HEK293 (cell line): Measurements from ENCODE around the gene YTHDC2.

ENCODE experiments used
- CTCF ChIA-PET: fragments of 350-600 bp; formaldehyde crosslinking; extraction: SDS; loops from one replicate; lab custom pipeline; 2021; ENCODE audit warnings: antibody characterized with exemption; lab: Yijun Ruan, JAX
- POLR2A ChIA-PET: fragments of 300-600 bp; formaldehyde crosslinking; extraction: SDS; loops from one replicate; lab custom pipeline; 2020; ENCODE audit warnings: antibody characterized with exemption, inconsistent platforms; lab: Yijun Ruan, JAX
- H3K27ac ChIP-seq: fragments of 200-500 bp; sonication (Bioruptor generic); 2 replicates; pipeline ENCODE4 v1.5.1; 2014; ENCODE audit warnings: low read depth, low read length, control low read depth, inconsistent platforms; ENCODE audit errors: extremely low read depth
- H3K36me3 ChIP-seq, 2 experiments: fragments of 200-500 bp in 1 of 2; sonication (Bioruptor generic) in 1 of 2; 1 replicate in 1 of 2; 2 replicates in 1 of 2; pipeline ENCODE4 v1.5.1; 2014 to 2017; ENCODE audit warnings: inconsistent platforms in 2 of 2, low read length in 2 of 2; ENCODE audit not compliant: control insufficient read depth in 2 of 2, insufficient read depth in 1 of 2
- H3K4me1 ChIP-seq: fragments of 200-500 bp; sonication (Bioruptor generic); 2 replicates; pipeline ENCODE4 v1.5.1; 2014; ENCODE audit warnings: mild to moderate bottlenecking, low read length, inconsistent platforms; ENCODE audit not compliant: control insufficient read depth, insufficient read depth
- H3K4me3 ChIP-seq: 2 replicates; pipeline ENCODE4 v1.5.1; 2011; ENCODE audit warnings: low read depth, mild to moderate bottlenecking, control low read depth, low read length, moderate library complexity
- H3K9me3 ChIP-seq: fragments of 200-500 bp; sonication (Bioruptor generic); 2 replicates; pipeline ENCODE4 v1.5.1; 2014; ENCODE audit warnings: low read depth, low read length, inconsistent platforms; ENCODE audit not compliant: control insufficient read depth, insufficient read depth
- SALL2 ChIP-seq: fragments of 450-650 bp; formaldehyde crosslinking; IDR thresholded peaks from 2 replicates; pipeline ENCODE4 v1.5.0; 2017; ENCODE audit warnings: missing biosample characterization, mild to moderate bottlenecking, missing genetic modification characterization, borderline replicate concordance
- SETDB1 ChIP-seq: IDR thresholded peaks from one replicate; pipeline ENCODE4 v1.6.1; 2017; ENCODE audit warnings: mild to moderate bottlenecking, low read length, moderate library complexity, mixed read lengths; ENCODE audit not compliant: insufficient read length
- YY2 ChIP-seq: fragments of 450-650 bp; formaldehyde crosslinking; IDR thresholded peaks from 2 replicates; pipeline ENCODE4 v1.5.1; 2016; ENCODE audit warnings: missing biosample characterization, missing genetic modification characterization
- ZNF146 ChIP-seq: fragments of 450-650 bp; formaldehyde crosslinking; IDR thresholded peaks from 2 replicates; pipeline ENCODE4 v1.5.1; 2016; ENCODE audit warnings: missing biosample characterization, missing genetic modification characterization
- ZNF37A ChIP-seq: fragments of 450-650 bp; IDR thresholded peaks from 2 replicates; pipeline ENCODE4 v1.5.1; 2018; ENCODE audit warnings: missing biosample characterization, missing genetic modification characterization
- ZNF501 ChIP-seq: fragments of 450-650 bp; formaldehyde crosslinking; IDR thresholded peaks from 2 replicates; pipeline ENCODE4 v1.5.1; 2016; ENCODE audit warnings: missing biosample characterization, missing genetic modification characterization
- ZNF610 ChIP-seq: fragments of 450-650 bp; formaldehyde crosslinking; IDR thresholded peaks from 2 replicates; pipeline ENCODE4 v1.5.1; 2016; ENCODE audit warnings: missing biosample characterization, missing genetic modification characterization, borderline replicate concordance
- ZNF621 ChIP-seq: fragments of 450-650 bp; formaldehyde crosslinking; IDR thresholded peaks from 2 replicates; pipeline ENCODE4 v1.5.1; 2017; ENCODE audit warnings: missing biosample characterization, missing genetic modification characterization
- ZNF623 ChIP-seq: fragments of 450-650 bp; formaldehyde crosslinking; IDR thresholded peaks from 2 replicates; pipeline ENCODE4 v1.5.1; 2016; ENCODE audit warnings: missing biosample characterization, missing genetic modification characterization
- ZNF624 ChIP-seq: fragments of 450-650 bp; formaldehyde crosslinking; IDR thresholded peaks from 2 replicates; pipeline ENCODE4 v1.5.1; 2017; ENCODE audit warnings: missing biosample characterization, missing genetic modification characterization
- TF ChIP-seq, protein P1 (sequence below): fragments of 450-650 bp; formaldehyde crosslinking; IDR thresholded peaks from 2 replicates; pipeline ENCODE4 v1.5.1; 2017; ENCODE audit warnings: missing biosample characterization, missing genetic modification characterization
- TF ChIP-seq, protein P2 (sequence below): fragments of 450-650 bp; formaldehyde crosslinking; IDR thresholded peaks from 2 replicates; pipeline ENCODE4 v1.5.1; 2016; ENCODE audit warnings: missing biosample characterization, missing genetic modification characterization
- TF ChIP-seq, protein P3 (sequence below): fragments of 450-650 bp; formaldehyde crosslinking; IDR thresholded peaks from 2 replicates; pipeline ENCODE4 v1.5.1; 2016; ENCODE audit warnings: missing biosample characterization, missing genetic modification characterization, borderline replicate concordance

Gene YTHDC2

DNA sequence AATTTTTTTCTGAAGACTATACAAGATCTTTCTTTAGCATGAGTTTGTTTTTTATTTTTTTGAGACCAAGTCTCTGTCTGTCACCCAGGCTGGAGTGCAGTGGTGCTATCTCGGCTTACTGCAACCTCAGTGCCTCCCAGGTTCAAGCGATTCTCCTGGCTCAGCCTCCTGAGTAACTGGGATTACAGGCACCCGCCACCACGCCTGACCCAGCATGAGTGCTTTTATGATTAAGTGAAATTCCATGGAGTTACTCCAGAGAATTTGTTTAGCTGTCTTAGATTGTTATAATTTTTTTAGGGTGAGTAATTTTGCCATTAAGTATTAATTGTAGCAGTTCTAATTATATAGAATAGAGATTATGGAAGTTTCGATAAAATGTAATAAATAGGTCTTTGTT is 14.3 kb downstream of the YTHDC2 start:
- Histone ChIP-seq H3K9me3 (no peaks in the 10 kb centered on the region), H3K36me3 (peaks cover 9 to 21% of the 10 kb centered on the region in 2 experiments), H3K4me3 (no peak overlapping the region), H3K27ac (no peak overlapping the region), H3K4me1 (no peaks in the 10 kb centered on the region)
- POLR2A ChIA-PET = no interaction called here
- TF ChIP-seq SALL2 (no peak), YY2 (tag by site-specific recombination) (no peak)
- CTCF ChIA-PET = interaction anchor here (1.2 kb wide), 1 partner anchor 532 kb away, joined by 3 read pairs; no protein-coding TSS in a partner anchor

DNA sequence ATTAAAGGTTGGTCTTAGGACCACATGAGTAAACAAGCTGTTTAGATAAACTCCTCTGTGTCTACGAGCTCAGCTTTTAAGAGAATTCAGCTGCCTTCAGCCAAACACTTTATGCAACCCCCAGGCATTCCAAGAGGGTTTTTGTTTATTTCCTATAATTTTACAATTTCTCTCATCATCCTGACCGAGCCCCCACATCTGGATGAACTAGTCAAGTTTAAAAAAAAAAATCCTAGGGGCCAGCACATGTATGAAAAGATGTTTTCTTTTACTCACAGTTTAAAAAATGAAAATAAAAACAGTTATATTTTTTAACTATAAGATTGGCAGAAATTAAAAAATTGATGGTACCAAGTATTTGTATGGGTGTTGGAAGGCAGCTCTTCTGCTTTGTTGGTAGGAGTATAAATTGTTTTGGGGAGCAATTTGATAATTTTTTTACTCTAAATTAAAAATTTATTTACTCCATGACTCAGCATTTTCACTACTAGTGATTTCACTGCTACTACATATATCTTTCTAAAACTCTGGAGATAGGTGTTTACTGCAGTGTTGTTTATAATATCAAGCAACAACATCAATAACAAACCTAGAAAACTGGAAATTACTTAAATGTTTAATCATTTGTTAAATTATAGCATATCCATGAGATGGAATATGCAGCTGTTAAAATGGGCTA is 18.1 kb downstream of the YTHDC2 start:
- POLR2A ChIA-PET = no interaction called here
- no peak for TF ChIP-seq ZNF501 (tag by site-specific recombination)
- TF ChIP-seq ZNF37A = no peak
- TF ChIP-seq, all 188 proteins: peak for 0
- H3K36me3 ChIP-seq = peaks cover 28 to 50% of the 10 kb centered on the region in 2 experiments

DNA sequence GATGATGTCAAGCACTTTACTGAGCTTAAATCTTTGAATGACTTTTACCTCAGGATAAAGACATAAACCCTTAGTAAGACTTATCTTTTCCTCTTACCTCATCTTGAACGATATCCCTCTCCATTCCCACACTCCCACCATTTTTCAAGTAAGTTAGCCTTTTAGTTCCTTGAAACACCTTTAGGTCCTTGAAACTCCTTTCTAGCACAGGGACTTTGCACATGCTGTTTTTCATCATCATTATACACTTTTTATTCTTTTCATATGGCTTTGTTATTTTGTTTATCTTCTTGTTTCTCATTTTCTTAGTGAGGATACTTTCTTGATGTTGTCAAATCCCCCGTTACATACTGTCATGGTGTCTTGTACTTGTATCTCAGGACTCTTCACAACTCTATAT is 24.8 kb downstream of the YTHDC2 start:
- H3K9me3 ChIP-seq = no peaks in the 10 kb centered on the region
- no peaks in the 10 kb centered on the region for H3K4me1 ChIP-seq
- H3K36me3 ChIP-seq = peaks cover 56 to 69% of the 10 kb centered on the region in 2 experiments
- CTCF ChIA-PET = interaction anchor here (1.6 kb wide), 1 partner anchor 159 kb away, joined by 3 read pairs; no protein-coding TSS in a partner anchor
- TF ChIP-seq, protein P1, sequence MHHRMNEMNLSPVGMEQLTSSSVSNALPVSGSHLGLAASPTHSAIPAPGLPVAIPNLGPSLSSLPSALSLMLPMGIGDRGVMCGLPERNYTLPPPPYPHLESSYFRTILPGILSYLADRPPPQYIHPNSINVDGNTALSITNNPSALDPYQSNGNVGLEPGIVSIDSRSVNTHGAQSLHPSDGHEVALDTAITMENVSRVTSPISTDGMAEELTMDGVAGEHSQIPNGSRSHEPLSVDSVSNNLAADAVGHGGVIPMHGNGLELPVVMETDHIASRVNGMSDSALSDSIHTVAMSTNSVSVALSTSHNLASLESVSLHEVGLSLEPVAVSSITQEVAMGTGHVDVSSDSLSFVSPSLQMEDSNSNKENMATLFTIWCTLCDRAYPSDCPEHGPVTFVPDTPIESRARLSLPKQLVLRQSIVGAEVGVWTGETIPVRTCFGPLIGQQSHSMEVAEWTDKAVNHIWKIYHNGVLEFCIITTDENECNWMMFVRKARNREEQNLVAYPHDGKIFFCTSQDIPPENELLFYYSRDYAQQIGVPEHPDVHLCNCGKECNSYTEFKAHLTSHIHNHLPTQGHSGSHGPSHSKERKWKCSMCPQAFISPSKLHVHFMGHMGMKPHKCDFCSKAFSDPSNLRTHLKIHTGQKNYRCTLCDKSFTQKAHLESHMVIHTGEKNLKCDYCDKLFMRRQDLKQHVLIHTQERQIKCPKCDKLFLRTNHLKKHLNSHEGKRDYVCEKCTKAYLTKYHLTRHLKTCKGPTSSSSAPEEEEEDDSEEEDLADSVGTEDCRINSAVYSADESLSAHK (tag by site-specific recombination) = peak; percentile 76
- TF ChIP-seq ZNF623 (tag by site-specific recombination) = peak; percentile 80
- no peak for TF ChIP-seq SETDB1
- no peak for TF ChIP-seq ZNF610
- POLR2A ChIA-PET = no interaction called here
- no peak overlapping the region for H3K27ac ChIP-seq
- H3K4me3 ChIP-seq = no peak overlapping the region

More for the DNA sequence above, 18.1 kb downstream of the YTHDC2 start:
- Histone ChIP-seq H3K4me3 (no peak overlapping the region), H3K27ac (no peak overlapping the region), H3K4me1 (no peaks in the 10 kb centered on the region), H3K9me3 (no peaks in the 10 kb centered on the region)
- CTCF ChIA-PET = interaction anchor here (0.5 to 1.7 kb wide), 4 partner anchors 15 to 535 kb away, joined by 3 to 4 read pairs (median 3); no protein-coding TSS in a partner anchor

DNA sequence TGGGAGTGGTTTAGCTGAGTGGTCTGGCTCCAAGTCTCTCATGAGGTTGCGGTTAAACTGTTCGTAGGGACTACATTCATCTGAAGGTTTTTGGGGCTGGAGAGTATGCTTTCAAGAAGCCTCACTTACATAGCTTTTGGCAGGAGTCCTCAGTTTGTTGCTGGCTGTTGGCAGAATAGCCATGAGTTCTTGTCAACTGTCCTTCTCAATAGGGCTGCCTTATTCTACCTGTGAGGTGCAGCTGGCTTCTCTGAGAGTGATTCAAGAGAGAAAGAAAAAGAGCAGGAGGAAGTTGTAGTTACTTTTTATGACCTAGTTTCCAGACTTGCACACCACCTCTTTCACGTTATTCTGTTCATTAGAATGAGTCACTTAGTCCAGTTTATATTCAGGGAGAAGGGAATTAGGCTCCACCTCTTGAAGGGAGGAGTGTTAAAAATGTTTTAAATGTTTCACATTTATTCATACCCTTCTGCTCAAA is 33.2 kb downstream of the YTHDC2 start:
- no peak for TF ChIP-seq ZNF624 (tag by site-specific recombination)
- TF ChIP-seq SETDB1 = no peak
- TF ChIP-seq, protein P2, sequence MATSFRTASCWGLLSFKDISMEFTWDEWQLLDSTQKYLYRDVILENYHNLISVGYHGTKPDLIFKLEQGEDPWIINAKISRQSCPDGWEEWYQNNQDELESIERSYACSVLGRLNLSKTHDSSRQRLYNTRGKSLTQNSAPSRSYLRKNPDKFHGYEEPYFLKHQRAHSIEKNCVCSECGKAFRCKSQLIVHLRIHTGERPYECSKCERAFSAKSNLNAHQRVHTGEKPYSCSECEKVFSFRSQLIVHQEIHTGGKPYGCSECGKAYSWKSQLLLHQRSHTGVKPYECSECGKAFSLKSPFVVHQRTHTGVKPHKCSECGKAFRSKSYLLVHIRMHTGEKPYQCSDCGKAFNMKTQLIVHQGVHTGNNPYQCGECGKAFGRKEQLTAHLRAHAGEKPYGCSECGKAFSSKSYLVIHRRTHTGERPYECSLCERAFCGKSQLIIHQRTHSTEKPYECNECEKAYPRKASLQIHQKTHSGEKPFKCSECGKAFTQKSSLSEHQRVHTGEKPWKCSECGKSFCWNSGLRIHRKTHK (tag by site-specific recombination) = no peak
- no peak for TF ChIP-seq ZNF146 (tag by site-specific recombination)
- no peak for TF ChIP-seq ZNF621 (tag by site-specific recombination)
- TF ChIP-seq, protein P3, sequence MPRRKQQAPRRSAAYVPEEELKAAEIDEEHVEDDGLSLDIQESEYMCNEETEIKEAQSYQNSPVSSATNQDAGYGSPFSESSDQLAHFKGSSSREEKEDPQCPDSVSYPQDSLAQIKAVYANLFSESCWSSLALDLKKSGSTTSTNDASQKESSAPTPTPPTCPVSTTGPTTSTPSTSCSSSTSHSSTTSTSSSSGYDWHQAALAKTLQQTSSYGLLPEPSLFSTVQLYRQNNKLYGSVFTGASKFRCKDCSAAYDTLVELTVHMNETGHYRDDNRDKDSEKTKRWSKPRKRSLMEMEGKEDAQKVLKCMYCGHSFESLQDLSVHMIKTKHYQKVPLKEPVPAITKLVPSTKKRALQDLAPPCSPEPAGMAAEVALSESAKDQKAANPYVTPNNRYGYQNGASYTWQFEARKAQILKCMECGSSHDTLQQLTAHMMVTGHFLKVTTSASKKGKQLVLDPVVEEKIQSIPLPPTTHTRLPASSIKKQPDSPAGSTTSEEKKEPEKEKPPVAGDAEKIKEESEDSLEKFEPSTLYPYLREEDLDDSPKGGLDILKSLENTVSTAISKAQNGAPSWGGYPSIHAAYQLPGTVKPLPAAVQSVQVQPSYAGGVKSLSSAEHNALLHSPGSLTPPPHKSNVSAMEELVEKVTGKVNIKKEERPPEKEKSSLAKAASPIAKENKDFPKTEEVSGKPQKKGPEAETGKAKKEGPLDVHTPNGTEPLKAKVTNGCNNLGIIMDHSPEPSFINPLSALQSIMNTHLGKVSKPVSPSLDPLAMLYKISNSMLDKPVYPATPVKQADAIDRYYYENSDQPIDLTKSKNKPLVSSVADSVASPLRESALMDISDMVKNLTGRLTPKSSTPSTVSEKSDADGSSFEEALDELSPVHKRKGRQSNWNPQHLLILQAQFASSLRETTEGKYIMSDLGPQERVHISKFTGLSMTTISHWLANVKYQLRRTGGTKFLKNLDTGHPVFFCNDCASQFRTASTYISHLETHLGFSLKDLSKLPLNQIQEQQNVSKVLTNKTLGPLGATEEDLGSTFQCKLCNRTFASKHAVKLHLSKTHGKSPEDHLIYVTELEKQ (tag by site-specific recombination) = no peak
- Histone ChIP-seq H3K4me3 (no peak overlapping the region), H3K9me3 (no peaks in the 10 kb centered on the region), H3K4me1 (no peaks in the 10 kb centered on the region), H3K27ac (no peak overlapping the region), H3K36me3 (peaks cover 35 to 63% of the 10 kb centered on the region in 2 experiments)
- CTCF ChIA-PET = no interaction called here
- POLR2A ChIA-PET = no interaction called here
